HG03460 (cell line): Measurements from ENCODE around the gene CDNF.
A peak's percentile ranks its signal among the peaks of the same experiment; 100 is the strongest.
"Not testable (repeated sequence)": the region's sequence is repeated elsewhere in the genome, so short reads cannot be mapped to it uniquely, and the experiment has no call there.

Experiments
- ATAC-seq: cut with Tn5 transposase; IDR thresholded peaks from one replicate; pipeline ENCODE4 v1.9.1; 2021; ENCODE audit not compliant: unreplicated experiment

Gene CDNF

DNA sequence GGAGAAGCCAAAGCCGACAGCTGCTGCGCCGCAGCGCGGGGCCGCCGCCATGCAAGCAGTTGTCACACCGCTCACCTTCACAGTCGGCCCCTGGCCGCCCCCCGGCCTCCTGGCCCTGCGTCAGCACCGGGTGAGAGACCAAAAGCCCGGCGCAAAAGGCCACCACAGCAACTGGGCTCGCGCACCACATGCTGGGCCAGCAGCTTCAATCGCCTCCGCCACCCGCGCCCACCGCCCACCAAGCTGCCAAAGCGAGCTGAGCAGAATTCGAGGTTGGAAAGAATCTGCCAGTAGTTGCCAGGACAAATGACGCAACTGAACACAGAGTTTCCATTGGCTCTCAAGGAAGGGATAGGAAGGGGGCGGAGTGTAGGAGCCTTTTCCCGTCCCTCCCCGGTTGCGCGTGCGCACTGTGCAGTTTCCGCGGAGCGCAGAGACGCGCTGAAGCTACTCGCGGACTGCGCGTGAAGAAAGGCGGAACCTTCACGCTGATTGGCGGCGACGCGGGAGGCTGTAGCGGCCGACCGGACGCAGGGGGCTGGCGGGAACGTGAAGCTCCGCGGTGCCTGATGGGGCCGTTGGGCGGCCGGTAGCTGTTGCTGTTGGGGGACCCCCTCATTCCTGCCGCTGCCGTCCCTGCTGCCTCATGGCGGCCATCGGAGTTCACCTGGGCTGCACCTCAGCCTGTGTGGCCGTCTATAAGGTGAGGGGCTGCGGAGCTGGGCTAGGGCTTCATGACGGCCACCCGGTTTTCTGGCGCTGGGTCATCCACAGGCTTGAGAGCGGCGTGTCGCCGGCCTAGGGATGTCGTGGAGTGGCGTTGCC is at the start of gene CDNF, which contains the start of the genes HSPA14 and MSANTD7:
Gene CDNF, minus strand, starts transcription at position 281 of the 825 bp plus-strand sequence. Its CDS starts 91 bp downstream, at position 190.
Gene HSPA14, plus strand, starts transcription at position 550 of the 825 bp plus-strand sequence. Its CDS starts 97 bp downstream, at position 647.
Gene MSANTD7, plus strand, starts transcription at position 550 of the 825 bp plus-strand sequence. CDS start 3,979 bp downstream, outside the sequence.
- ATAC-seq: peak; percentile 83

GRCh38 chr10:14884082-14884481 is 46.2 kb upstream of the CDNF start:
- ATAC-seq: no peak

DNA sequence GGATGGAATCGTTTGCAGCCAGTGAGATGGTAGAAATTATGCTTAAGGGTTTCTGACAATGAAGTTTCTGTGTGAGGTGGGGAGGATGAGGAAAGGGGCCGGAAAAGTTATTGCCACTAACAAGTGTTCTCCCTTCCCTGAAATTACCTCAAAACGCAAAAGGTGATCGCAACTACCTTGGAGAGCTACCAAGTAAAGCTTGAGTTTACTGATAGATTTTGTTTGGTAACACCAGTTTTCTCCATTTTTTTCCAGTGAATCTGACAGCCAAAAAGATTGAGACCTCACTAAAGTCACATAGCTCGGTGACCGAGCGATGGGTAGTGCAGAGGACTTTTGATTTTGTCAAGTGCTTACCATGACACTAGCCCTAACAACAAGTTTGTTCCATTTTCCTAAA is 42.4 kb upstream of the CDNF start:
- ATAC-seq: no peak

- ATAC-seq: no peak
Observed at GRCh38 chr10:14879928-14880193, 42.0 kb upstream of the CDNF start.

- peak; percentile 13 for ATAC-seq
Observed at GRCh38 chr10:14879124-14879927, 41.5 kb upstream of the CDNF start.

DNA sequence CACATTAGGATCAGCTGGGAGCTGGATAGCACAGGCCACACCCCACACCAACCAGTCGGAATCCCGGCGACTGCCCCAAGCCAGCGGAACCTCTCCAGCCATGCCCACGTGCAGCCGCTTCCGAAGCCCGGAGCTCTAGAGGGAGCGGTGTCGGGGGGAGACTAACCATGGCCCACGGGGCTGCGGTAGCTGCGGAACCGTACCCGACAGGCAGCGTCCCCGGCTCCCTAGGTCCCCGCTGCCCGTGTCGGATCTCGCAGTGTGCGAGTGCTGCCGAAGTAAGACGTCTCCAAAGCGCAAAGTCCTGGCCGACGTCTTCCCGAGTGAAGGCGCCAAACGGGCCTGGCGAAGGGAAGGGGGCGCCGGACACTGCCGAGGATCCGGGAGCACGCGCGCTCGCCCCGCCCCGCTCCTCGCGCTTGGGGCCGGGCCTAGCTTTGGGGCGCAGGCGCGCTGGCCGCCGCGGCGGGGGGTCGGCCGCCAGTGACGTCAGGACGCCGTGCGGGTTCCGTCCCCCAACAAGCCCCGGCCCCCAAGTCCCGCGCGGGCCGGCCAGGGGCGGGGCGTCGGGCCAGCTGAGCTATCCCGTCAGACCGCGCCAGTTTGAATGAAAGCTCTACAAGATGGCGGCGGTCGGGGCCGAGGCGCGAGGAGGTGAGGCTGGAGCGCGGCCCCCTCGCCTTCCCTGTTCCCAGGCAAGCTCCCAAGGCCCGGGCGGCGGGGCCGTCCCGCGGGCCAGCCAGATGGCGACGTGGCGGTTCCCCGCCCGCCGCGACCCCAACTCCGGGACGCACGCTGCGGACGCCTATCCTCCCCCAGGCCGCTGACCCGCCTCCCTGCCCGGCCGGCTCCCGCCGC is 40.7 kb upstream of the CDNF start, which contains the start of gene SUV39H2:
Gene SUV39H2, plus strand, starts transcription at position 601 of the 858 bp plus-strand sequence. Its CDS starts 23 bp downstream, at position 624.
- peak; percentile 85 for ATAC-seq

- no peak for ATAC-seq
Observed at GRCh38 chr10:14876764-14877163, 38.9 kb upstream of the CDNF start.

DNA sequence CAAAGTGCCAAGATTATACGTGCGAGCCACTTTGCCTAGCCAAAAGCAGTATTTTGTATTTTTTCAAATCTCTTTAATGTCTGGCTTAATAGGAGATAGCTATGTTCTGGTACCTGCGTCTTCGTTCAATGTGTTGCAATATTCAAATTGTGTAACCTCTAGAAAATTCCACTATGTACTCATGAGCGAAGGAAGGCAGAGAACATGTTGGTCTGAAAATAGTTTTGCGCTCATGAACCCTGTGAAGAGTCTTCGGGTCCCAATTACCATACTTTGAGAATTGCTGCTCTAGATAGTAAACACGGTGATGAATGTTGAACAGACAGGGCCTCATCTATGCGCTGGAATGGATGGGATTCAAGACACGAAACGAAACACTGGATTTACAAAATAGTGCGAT is 38.1 kb upstream of the CDNF start:
- no peak for ATAC-seq

- peak; percentile 51 for ATAC-seq
Observed at GRCh38 chr10:14873090-14873760, 35.4 kb upstream of the CDNF start.

GRCh38 chr10:14864871-14865270 is 27.0 kb upstream of the CDNF start:
- ATAC-seq: not testable (repeated sequence)

- ATAC-seq: not testable (repeated sequence)
Observed at GRCh38 chr10:14864466-14864865, 26.6 kb upstream of the CDNF start.

- ATAC-seq: no peak
Observed at GRCh38 chr10:14860791-14861190, 23.0 kb upstream of the CDNF start.

DNA sequence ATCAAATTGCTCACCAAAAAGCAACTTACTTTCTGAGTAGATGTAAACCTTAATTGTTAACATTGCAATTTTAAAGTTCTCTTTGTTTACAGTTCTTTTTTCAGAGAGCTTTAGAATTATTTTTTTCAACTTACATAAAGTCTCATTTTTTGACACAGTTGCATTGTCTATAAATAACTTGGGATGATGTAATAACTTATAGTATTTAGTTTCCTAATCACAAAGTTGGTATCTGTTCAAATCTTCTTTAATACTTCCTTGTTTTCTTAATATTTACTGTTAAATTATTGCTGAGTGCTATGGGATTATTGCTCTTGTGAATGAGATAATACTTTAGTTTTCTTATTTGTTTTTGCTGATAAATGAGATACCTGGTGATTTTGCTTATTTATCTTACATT is 21.9 kb upstream of the CDNF start:
- no peak for ATAC-seq

- ATAC-seq: no peak
Observed at GRCh38 chr10:14859043-14859442, 21.2 kb upstream of the CDNF start.

DNA sequence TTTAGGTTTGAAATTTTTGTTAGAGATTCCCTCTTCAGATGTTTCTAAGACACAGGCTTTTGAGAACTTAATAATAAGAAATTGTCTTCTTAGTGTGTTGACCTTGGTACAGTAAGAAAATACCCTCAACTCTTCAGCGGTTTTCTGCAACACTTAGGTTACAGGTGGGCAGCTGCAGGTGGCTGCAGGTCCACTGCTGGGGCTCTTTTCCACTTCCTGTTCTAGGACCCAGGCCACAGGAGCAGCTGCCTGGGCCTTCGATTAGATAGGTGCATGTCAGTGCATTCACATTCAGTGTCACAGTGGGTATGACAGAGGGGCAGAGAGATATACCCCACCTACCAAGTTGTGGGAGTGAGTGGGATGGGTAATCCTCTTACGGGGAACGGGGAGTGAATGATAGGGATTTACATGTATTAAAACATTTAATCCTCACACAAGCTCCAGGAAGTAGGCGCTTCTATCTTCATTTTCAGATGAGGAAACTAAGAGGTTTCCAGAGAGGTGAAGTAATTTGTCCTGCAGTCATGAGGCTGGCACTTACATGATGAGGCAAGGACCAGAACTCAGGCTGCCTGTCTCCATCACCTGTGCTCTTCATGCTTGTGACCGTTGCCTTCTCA is 20.6 kb upstream of the CDNF start:
- ATAC-seq: no peak

GRCh38 chr10:14855453-14855852 is 17.6 kb upstream of the CDNF start:
- no peak for ATAC-seq

GRCh38 chr10:14852236-14852635 is 14.4 kb upstream of the CDNF start:
- ATAC-seq: no peak

- no peak for ATAC-seq
Observed at GRCh38 chr10:14844948-14845347, 7.1 kb upstream of the CDNF start.

DNA sequence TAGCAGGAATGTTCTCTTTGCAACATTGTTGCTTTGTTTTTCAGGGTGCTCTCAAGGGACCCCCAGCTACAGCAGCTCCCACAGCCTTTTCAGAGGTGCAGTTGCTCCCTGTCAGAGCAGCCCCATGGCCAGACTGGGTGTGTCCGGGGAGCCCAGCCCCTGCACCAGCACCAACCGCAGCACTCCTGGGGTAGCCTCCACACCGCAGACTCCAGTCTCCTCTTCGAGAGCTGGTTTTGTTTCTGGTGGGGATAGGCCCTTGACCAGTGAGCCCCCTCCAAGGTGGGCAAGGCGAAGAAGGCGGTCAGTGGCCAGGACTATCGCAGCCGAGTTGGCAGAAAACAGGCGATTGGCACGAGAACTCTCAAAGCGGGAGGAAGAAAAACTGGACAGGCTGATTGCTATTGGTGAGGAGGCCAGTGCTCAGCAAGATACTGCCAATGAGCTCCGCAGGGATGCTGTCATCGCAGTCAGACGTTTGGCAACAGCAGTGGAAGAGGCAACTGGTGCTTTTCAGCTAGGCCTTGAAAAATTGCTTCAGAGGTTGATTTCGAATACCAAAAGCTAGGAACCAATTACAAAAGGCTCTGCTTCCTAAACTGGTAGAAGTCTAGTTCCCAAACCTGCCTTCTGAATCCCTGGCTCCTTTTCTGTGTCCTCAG is 5.6 kb upstream of the CDNF start:
- no peak for ATAC-seq
